Large intestine (tissue), 3 donors: ENCODE measurements around the gene GATAD1. TPM values are rescaled to one million over a fixed set of nuclear protein-coding genes. Genes with fewer than 3 reads are reported as not detected.
A peak's percentile ranks its signal among the peaks of the same experiment; 100 is the strongest.
"Not testable (repeated sequence)": the region's sequence is repeated elsewhere in the genome, so short reads cannot be mapped to it uniquely, and the experiment has no call there.

Source experiments
- DNase-seq, 2 donors: peaks; one replicate each; pipeline versions ENCODE4 v3.0.0 to v3.0.0-alpha.2; 2013
- H3K27ac ChIP-seq: one replicate; pipeline ENCODE4 v1.5.1; 2013; ENCODE audit warnings: low read length
- H3K27me3 ChIP-seq: 2 replicates; pipeline ENCODE4 v1.6.1; 2013; ENCODE audit warnings: low read length; ENCODE audit not compliant: control insufficient read depth, insufficient read depth
- H3K36me3 ChIP-seq: 2 replicates; pipeline ENCODE4 v1.6.1; 2013; ENCODE audit warnings: low read length; ENCODE audit not compliant: control insufficient read depth, insufficient read depth
- H3K4me1 ChIP-seq: one replicate; pipeline ENCODE4 v1.6.1; 2013; ENCODE audit warnings: low read length; ENCODE audit not compliant: control insufficient read depth, insufficient read depth
- H3K4me3 ChIP-seq: one replicate; pipeline ENCODE4 v1.5.1; 2013; ENCODE audit warnings: low read length
- H3K9me3 ChIP-seq: one replicate; pipeline ENCODE4 v1.6.1; 2013; ENCODE audit warnings: mild to moderate bottlenecking, low read depth, low read length, moderate library complexity; ENCODE audit not compliant: control insufficient read depth
- WGBS: methylation state at CpG from one replicate; pipeline ENCODE4 v1.1.5; 2013; ENCODE audit warnings: low lambda C conversion rate; ENCODE audit not compliant: insufficient coverage; 5-methylcytosine and 5-hydroxymethylcytosine counted together
- polyA plus RNA-seq: library from polyadenylated mRNA; unstranded; fragments of 120-200 nt; gene quantifications from one replicate; pipeline ENCODE4 v1.2.1, GENCODE V29; 2013

GATAD1 gene
- polyA plus RNA-seq, 1 donor, result 77.0 TPM

DNA sequence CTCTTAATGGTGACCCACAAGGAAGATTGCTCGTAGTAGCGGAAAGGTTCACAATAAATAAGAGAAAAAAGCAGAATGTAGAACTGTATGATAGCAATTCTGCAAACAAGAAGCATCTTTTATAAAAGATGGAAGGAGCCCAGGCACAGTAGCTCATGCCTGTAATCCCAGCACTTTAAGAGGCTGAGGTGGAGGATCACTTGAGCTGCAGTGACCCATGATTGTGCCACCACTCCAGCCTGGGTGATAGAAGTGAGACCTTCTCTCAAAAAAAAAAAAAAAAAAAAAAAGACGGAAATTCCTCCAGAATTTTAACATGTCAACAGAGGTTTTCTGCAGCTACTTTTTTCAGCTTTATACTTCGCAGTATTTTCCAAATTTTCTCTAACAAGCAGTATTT is 13.2 kb downstream of the GATAD1 start:
- no peak overlapping the region for H3K27ac ChIP-seq

DNA sequence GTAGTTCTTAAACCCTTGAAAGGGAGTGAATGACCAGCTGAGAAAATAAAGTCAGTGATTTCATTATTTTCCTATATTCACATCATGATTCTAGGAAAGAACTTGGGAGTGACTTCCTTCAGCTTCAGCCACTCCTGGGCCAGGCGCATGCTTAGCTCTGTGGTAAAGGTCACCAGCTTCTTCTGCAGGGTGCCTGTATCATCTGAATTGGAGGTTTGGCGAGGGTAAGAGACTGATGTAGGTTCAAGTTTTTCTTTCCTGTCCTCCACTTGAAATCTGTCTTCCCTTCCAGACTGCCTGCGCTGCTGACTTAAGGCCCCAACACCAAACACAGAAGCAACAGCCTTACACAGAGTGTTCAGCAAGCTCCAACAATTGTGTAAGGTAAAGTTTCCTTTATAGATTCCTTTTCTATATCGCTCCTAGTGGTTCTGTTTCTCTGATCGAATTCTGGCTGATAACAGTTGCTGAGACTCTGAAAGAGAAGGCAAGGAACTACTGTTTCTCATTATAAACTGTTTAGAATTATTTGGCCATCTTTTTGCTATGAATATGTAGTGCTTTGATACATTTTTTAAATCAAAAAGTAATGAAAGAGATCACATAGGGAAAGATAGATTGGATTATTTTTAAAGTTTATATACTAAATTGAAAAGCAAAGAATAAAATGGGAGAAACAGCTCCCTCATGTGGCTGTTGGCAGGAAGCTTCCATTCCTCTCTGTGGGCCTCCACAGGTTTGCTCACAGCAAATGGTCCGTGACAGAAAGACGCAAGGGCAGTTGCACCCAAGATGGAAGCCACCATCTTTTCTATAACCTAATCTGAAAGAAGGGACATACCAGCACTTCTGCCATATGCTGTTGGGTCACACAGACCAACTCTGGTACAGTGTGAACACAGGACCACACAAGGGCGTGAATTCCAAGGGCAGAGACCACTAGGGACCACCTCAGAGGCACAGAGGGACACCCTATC is 14.0 kb downstream of the GATAD1 start:
- no peak overlapping the region for H3K27ac ChIP-seq
- DNase-seq, result peak in 1 of 2 donors; percentile 23
- 60% methylated on average over 1 of the region's 8 CpGs for WGBS
- H3K4me1 ChIP-seq, result no peaks in the 10 kb centered on the region
- peaks cover 17% of the 10 kb centered on the region for H3K36me3 ChIP-seq
- H3K4me3 ChIP-seq, result no peak overlapping the region
- no peaks in the 10 kb centered on the region for H3K9me3 ChIP-seq
- H3K27me3 ChIP-seq, result no peaks in the 10 kb centered on the region

More for the DNA sequence above, 13.2 kb downstream of the GATAD1 start:
- no peak overlapping the region for H3K4me3 ChIP-seq
- peaks cover 24% of the 10 kb centered on the region for H3K36me3 ChIP-seq
- 91% methylated on average over 3 of the region's 4 CpGs for WGBS
- H3K4me1 ChIP-seq, result no peaks in the 10 kb centered on the region
- no peaks in the 10 kb centered on the region for H3K27me3 ChIP-seq
- H3K9me3 ChIP-seq, result no peaks in the 10 kb centered on the region
- no peak for DNase-seq

DNA sequence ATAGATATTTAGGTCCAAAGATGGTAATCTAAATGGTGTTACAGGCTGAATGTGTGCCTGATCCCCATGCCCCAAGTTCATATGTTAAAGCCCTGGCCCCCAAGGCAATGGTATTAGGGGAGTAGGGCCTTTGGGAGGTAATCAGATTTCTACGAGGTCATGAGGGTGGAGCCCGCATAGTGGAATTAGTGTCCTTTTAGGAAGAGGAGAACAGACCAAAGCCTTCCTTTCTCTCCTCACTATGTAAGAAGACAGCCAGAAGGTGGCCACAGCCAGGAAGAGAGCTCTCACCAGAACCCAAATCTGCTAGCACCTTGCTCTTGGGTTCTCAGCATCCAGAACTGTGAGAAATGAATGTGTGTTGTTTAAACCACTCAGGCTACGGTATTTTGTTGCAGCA is 15.3 kb downstream of the GATAD1 start:
- DNase-seq, result no peak
- H3K27me3 ChIP-seq, result no peaks in the 10 kb centered on the region
- no CpG with 5 or more reads among the region's 3 CpGs for WGBS
- H3K4me3 ChIP-seq, result no peak overlapping the region
- H3K36me3 ChIP-seq, result peaks cover 12% of the 10 kb centered on the region
- H3K9me3 ChIP-seq, result no peaks in the 10 kb centered on the region
- H3K27ac ChIP-seq, result no peak overlapping the region
- no peaks in the 10 kb centered on the region for H3K4me1 ChIP-seq

DNA sequence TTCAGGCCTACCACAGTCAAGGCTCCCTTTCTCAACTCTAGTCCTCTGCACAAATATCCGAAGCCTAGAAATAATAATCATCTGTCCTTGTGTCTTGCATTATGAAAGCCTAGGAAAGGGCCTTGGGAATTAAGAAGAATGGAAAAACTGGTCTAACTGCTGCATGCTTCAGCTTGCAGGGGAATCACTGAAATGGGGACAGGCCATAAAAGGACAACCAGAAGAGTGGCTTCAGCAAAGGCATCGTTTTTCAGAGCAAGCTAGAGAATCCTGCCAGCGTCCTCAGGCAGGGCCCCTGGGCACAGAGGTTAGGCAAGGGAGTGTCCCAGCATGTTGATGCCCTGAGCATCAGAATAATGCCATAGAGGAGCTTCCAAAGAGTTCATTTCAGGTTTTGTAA is 17.2 kb downstream of the GATAD1 start:
- Histone ChIP-seq H3K36me3 (peaks cover 7% of the 10 kb centered on the region), H3K4me1 (no peaks in the 10 kb centered on the region), H3K9me3 (no peaks in the 10 kb centered on the region), H3K4me3 (no peak overlapping the region), H3K27me3 (no peaks in the 10 kb centered on the region), H3K27ac (no peak overlapping the region)
- no CpG with 5 or more reads among the region's 3 CpGs for WGBS
- DNase-seq, result no peak

DNA sequence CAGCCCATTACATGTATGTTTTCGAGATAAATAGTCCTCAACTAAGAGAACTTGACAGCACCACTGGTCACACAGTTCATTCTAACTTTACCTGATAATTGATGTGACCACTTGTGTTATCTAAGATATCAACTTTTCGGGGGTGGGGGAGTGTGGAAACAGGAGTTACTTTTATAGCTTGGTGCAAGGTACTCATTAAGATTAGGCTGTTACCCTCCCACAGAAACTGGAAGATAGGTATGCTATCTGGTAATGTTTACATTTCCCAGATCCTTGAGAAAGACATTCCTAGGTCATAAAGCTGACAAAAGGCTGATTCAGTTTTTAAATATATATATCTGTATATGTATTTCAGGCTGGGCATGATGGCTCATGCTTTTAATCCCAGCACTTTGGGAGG is 19.4 kb downstream of the GATAD1 start:
- peak; percentile 13 to 57 for DNase-seq
- H3K27me3 ChIP-seq, result no peaks in the 10 kb centered on the region
- H3K27ac ChIP-seq, result peak overlapping the region; percentile 28
- no CpG with 5 or more reads among the region's 2 CpGs for WGBS
- H3K4me3 ChIP-seq, result no peak overlapping the region
- H3K36me3 ChIP-seq, result peaks cover 7% of the 10 kb centered on the region
- no peaks in the 10 kb centered on the region for H3K9me3 ChIP-seq
- no peaks in the 10 kb centered on the region for H3K4me1 ChIP-seq

DNA sequence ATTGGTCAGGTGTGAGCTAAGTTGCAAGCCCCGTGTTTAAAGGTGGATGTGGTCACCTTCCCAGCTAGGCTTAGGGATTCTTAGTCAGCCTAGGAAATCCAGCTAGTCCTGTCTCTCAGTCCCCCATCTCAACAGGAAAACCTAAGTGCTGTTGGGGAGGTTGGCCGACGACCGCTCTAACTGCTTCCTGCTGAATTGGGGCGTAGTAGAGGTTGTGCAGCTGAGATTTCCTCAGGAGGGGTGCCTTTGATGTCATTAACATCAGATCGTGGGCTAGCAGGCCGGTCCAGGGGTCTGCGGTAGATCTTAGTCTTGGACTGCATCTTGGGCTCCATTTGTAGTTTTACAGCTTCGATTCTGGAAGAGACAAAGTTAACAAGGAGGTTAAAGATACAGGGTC is 21.3 kb downstream of the GATAD1 start:
- WGBS, result no CpG with 5 or more reads among the region's 9 CpGs
- not testable (repeated sequence) for H3K4me3 ChIP-seq, DNase-seq, H3K36me3 ChIP-seq, H3K4me1 ChIP-seq, H3K9me3 ChIP-seq, H3K27ac ChIP-seq, H3K27me3 ChIP-seq

DNA sequence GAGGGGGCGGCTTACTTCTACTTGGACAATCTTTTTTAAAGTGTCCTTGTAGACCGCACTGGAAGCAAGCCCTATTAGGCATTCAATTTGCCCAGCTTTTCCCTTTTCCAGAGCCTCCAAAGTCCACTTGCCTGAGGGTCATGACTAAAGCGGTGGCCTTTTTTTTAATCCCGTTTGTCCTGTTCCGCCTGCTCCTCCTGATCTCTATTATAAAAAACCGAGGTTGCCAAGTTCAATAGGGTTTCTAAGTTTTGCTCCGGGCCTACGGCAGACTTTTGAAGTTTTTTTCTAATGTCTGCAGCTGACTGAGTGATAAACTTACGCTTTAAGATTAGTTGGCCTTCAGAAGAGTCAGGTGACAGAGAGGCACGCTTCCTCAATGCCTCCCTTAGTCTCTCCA is 26.7 kb downstream of the GATAD1 start:
- not testable (repeated sequence) for H3K4me1 ChIP-seq, H3K36me3 ChIP-seq, H3K4me3 ChIP-seq, H3K27me3 ChIP-seq, H3K9me3 ChIP-seq, H3K27ac ChIP-seq
- DNase-seq, result peak; percentile 44 to 77
- WGBS, result 60% methylated on average over 2 of the region's 10 CpGs

DNA sequence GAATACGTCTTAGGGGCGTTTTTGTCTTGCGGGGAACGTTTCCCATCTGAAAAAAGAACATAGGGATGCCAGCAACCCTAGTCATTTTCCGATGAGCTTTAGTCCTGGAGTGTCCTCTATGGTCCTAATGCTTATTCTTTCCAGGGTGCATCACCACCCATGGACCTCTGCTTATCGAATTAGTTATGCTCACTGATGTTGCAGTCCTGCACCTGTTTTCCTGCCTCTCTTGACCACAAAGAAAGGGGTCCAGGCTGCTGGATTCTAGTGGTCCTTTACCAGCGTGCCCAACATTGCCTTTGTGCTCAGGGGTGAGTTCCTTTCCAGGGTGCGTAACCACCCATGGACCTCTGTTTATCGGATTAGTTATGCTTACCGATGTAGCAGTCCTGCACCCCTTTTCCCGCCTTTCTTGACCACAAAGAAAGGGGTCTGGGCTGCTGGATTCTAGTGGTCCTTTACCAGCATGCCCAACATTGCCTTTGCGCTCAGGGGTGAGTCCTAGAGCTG is 28.0 kb downstream of the GATAD1 start:
- DNase-seq, H3K27me3 ChIP-seq, H3K4me3 ChIP-seq, H3K36me3 ChIP-seq, H3K9me3 ChIP-seq, H3K4me1 ChIP-seq, H3K27ac ChIP-seq: not testable (repeated sequence)
- 92% methylated on average over 4 of the region's 12 CpGs for WGBS

DNA sequence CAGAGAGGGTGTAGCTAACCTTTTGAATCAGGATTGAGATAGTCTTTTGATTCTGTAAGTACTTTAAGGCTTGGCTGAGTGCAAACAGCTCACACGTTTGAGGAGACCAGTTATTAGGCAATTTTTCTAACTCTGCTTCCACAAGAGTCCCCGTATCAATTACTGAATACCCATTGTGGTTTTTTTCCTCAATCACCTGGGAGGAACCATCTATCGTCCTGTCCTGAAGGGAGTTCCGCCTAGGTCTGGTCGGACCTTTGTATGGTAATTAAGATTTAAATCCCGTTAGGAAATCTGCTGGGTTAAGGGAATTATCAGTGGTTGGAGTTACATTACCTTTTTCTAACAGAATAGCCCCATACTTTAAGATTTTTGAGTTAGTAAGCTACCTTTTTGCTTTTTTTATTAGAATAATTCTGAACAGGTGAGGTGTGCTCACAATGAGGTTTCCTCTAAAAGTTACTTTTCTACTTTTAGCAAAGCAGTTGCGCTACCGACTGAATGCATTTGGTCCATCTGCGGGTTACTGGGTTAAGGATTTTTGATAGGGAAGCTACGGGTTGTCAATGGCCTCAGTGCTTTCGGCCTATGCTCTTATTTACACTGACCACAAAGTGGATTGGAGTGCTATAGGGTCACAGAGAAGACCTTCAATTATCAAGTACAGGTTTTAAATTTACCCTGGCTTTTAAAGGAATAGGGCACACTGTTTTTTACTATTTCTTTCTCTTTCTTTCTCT is 28.7 kb downstream of the GATAD1 start:
- not testable (repeated sequence) for H3K27me3 ChIP-seq, DNase-seq, H3K4me1 ChIP-seq, H3K36me3 ChIP-seq, H3K4me3 ChIP-seq, H3K27ac ChIP-seq, H3K9me3 ChIP-seq
- 100% methylated on average over 2 of the region's 11 CpGs for WGBS

DNA sequence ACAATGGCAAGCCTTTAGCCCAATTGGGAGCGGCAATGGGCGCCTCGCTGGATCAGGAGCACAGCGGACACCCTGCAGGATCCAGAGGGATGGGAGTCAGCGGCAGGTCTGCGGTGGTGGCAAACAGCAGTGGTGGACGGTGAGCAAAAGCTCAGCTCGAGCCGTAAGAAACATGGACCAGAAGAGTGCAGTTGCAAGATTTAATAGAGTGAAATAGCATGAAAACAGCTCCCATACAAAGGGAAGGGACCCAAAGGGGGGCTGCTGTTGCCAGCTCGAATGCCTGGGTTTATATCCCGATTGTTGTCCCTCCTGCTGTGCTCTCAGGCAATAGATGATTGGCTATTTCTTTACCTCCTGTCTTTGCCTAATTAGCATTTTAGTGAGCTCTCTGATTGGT is 30.4 kb downstream of the GATAD1 start, which contains the start of gene ERVW-1:
Gene ERVW-1 (minus strand): TSS at position 266 of the 400 bp plus-strand sequence. CDS start 7,565 bp downstream, outside the sequence.
- H3K9me3 ChIP-seq, H3K27ac ChIP-seq, H3K27me3 ChIP-seq, DNase-seq, H3K4me1 ChIP-seq, H3K4me3 ChIP-seq, H3K36me3 ChIP-seq: not testable (repeated sequence)
- no CpG with 5 or more reads among the region's 11 CpGs for WGBS
